HG03045 (cell line): ENCODE results near the gene LIMCH1.

Experiments used
- ATAC-seq: cut with Tn5 transposase; IDR thresholded peaks from one replicate; pipeline ENCODE4 v1.9.1; 2021; ENCODE audit warnings: mild to moderate bottlenecking, moderate library complexity; ENCODE audit not compliant: unreplicated experiment

The LIMCH1 gene

GRCh38 chr4:41528512-41529205 lies 9.3 kb upstream of the LIMCH1 start:
- no peak for ATAC-seq

GRCh38 chr4:41530741-41531140 lies 7.2 kb upstream of the LIMCH1 start:
- ATAC-seq = no peak

GRCh38 chr4:41532336-41532735 lies 5.6 kb upstream of the LIMCH1 start:
- no peak for ATAC-seq

GRCh38 chr4:41532882-41533281 lies 5.1 kb upstream of the LIMCH1 start:
- ATAC-seq = no peak

GRCh38 chr4:41533680-41534079 lies 4.3 kb upstream of the LIMCH1 start:
- no peak for ATAC-seq

GRCh38 chr4:41534404-41534803 lies 3.6 kb upstream of the LIMCH1 start:
- no peak for ATAC-seq

- ATAC-seq = no peak
Measured at GRCh38 chr4:41535911-41536371, 2.0 kb upstream of the LIMCH1 start.

GRCh38 chr4:41537292-41537890 lies 566 bp upstream of the LIMCH1 start:
- no peak for ATAC-seq

GRCh38 chr4:41538887-41539498 lies 1.0 kb downstream of the LIMCH1 start:
- ATAC-seq = no peak

- no peak for ATAC-seq
Measured at GRCh38 chr4:41539711-41540110, 1.8 kb downstream of the LIMCH1 start.

GRCh38 chr4:41540687-41541086 lies 2.7 kb downstream of the LIMCH1 start:
- ATAC-seq = no peak

- ATAC-seq = no peak
Measured at GRCh38 chr4:41541687-41542094, 3.7 kb downstream of the LIMCH1 start.

GRCh38 chr4:41542526-41543275 lies 4.7 kb downstream of the LIMCH1 start:
- ATAC-seq = no peak

- no peak for ATAC-seq
Measured at GRCh38 chr4:41545238-41545637, 7.3 kb downstream of the LIMCH1 start.

- no peak for ATAC-seq
Measured at GRCh38 chr4:41546638-41547037, 8.7 kb downstream of the LIMCH1 start.

GRCh38 chr4:41548305-41548880 lies 10.4 kb downstream of the LIMCH1 start:
- no peak for ATAC-seq

- no peak for ATAC-seq
Measured at GRCh38 chr4:41549478-41549877, 11.5 kb downstream of the LIMCH1 start.

- no peak for ATAC-seq
Measured at GRCh38 chr4:41550308-41550707, 12.4 kb downstream of the LIMCH1 start.

GRCh38 chr4:41551536-41551935 lies 13.6 kb downstream of the LIMCH1 start:
- no peak for ATAC-seq

GRCh38 chr4:41554905-41555304 lies 16.9 kb downstream of the LIMCH1 start:
- no peak for ATAC-seq

- no peak for ATAC-seq
Measured at GRCh38 chr4:41556526-41556925, 18.6 kb downstream of the LIMCH1 start.
